HG03442 (cell line): ENCODE data around the gene CPXM1.
"Not testable (repeated sequence)": the region's sequence is repeated elsewhere in the genome, so short reads cannot be mapped to it uniquely, and the experiment has no call there.

ENCODE experiments used
- ATAC-seq: cut with Tn5 transposase; IDR thresholded peaks from one replicate; pipeline ENCODE4 v1.9.1; 2021; ENCODE audit warnings: mild to moderate bottlenecking, moderate library complexity; ENCODE audit not compliant: unreplicated experiment

CPXM1 gene

DNA sequence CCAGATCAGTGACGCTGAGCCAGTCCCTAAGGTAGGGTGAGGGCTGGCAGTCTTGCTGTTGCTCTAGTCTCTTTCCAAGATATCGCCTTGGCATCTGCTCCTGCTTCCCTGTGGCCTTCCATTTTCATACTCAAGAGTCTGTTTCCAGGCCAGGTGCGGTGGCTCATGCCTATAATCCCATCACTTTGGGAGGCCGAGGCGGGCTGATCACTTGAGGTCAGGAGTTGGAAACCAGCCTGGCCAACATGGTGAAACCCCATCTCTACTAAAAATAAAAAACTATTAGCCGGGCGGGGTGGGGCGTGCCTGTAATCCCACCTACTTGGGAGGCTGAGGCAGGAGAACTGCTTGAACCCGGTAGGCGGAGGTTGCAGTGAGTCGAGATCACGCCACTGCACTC is 30.3 kb downstream of the CPXM1 start:
- ATAC-seq: not testable (repeated sequence)

DNA sequence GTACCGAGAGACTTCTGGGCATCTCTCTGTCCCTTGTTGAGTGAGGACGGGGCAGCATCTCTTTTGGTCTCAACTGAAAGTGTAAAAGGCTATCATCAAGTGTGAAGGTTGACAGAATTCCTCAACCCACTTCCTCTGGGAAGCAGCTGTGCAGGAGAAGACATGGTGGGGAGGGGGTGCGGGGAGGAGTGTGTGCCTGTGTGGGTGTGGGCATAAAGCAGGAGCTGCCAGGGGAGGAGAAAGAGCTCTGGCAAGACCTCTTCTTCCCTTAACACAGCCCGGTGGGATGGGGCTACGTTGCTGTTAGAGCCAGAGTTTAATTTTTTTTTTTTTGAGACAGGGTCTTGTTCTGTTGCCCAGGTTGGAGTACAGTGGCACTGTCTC is 31.8 kb downstream of the CPXM1 start:
- ATAC-seq: no peak

DNA sequence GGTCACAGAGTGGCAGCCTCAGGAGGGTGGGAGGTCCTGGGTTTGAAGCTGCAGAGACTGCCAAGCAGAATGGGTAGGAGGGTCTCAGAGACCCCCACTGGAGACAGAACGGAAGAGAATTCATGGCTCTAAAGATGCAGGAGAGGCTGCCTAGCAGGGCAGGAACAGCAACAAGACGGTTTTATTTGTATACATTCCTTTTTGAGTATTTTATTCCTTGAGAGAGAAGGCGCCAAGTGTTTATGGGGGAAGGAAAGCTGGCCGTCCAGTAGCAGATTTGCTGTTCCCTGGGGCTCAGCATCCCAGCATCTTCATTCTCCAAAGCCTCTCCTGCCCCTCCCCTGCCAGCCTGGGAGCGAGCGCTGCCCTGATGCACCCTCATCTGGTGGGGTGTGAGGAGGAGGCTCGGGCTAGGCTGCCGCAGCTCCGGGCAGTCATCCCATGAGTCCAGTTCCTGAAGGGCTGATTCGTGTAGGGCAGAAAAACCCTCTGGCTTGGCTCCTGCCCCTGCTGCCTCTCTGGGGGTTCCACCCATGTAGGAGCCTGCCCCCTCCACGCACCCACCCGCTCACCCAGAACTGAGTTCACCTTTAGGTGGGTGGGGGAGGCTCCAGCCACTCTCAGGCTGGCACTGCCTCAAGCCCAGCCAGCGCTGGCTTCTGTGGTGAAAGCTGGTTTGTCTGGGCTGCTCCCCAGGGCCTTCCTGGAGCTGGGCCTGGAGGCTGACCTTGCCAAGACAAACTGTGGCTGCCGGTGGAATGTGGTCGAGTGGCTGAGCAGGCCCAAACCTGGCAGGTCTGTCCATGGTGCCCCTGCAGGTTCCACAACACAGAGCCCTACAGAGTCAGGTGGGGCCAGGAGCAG is 32.4 kb downstream of the CPXM1 start:
- no peak for ATAC-seq

DNA sequence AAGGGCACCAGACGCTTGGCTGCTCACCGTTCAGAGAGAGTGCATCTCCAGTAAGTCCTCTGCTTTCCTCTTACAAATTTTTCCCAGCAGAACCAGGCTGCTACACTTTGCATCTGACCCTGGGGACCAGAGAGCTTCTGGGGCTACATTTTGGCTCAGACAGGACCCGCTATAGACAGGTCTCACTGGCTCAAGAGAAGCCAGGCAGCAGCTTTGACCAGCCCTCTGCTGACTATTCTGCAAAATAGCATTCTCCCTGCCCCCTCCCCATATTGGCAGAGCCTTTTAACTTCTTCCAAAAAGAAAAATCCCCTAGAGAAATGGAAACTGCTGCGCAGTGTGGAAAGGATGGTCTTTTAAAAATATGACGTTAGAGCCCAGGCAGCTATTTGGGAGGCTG is 37.2 kb downstream of the CPXM1 start:
- ATAC-seq: no peak

DNA sequence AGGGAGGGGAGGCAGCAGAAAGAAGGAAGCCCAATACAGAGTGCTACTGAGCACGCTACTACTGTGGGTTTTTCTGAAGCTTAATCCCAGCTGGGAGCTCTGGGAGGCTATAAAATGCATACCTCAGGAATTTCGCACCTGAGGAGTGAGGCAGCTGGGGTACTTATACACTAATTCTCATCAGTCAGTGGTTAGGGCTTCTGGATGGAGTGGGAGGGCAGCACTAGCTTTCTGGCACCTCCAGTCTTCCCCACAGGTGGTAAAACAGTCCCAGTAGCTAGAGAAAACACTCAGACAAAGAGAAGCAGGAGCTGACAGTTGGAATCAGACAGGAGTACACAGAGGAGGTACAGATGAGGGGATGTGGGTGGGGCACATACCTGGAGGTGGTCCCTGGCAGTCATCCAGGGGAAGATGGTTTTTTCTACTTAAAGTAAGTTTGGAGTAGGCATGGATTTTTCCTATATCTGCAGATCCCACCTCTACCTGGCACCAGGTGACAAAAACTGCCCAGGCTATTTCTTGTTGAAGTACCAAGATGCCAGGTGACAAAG is 37.8 kb downstream of the CPXM1 start:
- ATAC-seq: no peak

DNA sequence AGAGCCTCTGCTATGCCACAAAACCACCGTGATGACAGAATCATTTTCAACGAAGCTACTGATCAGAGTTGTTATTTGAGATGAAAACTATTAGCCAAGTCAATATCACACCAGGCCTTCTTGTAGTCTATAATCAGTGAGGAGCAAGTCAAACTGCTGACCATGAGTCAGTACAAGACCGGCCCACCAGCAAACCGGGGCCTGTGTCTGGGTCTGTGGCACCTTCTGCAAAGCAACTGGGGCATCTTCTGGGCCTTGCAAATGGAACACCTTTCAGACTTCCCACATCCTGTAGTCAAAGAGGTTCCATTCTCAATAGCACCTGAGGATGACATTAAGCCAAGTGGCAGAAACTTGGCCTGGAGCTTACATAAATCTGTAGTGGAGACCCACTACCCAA is 38.5 kb downstream of the CPXM1 start:
- no peak for ATAC-seq

DNA sequence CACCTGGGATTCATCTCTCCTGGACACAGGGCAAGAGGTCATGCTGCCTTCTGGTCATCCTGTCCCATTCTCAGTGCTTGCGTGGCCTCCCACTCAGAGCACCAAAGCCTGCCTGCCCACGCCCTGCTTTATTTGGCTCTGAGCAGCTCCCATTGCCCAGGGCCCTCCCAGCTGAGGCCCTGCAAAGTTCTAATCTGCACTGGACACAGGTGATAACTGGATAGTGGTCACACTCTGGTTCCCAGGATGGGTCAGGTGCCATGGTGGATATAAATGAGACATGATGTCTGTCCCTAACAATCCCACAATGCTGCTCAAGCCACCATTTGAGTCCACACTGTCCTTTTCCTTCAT is 39.5 kb downstream of the CPXM1 start:
- no peak for ATAC-seq

DNA sequence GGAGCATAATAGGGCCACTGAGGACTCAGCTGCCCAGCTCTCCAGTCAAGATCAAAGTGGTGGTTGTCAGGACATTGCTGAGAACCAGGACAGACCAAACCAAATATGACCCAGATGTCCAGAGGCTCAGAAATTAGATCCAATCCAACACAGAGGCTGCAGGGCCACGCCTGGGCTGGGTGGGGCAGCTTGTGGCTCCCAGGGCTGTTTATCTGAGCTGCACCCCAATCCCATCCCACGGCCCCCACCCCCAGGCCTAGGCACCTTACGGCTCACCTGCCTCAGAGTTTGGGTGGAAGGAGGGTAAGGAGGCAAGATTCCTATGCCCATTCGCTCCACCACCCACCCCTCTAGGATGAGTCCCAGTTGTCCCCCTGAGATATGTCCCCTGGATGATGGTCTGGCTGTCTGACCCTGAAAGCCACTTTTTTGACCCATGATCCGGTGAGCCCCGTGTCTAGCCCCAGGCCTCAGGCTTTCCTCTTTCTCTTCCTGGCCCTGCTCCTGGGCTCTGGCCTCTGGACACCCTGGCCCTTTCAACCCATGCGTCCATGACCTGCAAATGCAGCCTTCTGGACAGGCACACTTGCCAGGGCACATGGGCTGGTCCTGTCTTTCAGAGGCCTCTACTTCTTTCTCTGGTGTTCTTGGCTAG is 40.0 kb downstream of the CPXM1 start:
- ATAC-seq: no peak

DNA sequence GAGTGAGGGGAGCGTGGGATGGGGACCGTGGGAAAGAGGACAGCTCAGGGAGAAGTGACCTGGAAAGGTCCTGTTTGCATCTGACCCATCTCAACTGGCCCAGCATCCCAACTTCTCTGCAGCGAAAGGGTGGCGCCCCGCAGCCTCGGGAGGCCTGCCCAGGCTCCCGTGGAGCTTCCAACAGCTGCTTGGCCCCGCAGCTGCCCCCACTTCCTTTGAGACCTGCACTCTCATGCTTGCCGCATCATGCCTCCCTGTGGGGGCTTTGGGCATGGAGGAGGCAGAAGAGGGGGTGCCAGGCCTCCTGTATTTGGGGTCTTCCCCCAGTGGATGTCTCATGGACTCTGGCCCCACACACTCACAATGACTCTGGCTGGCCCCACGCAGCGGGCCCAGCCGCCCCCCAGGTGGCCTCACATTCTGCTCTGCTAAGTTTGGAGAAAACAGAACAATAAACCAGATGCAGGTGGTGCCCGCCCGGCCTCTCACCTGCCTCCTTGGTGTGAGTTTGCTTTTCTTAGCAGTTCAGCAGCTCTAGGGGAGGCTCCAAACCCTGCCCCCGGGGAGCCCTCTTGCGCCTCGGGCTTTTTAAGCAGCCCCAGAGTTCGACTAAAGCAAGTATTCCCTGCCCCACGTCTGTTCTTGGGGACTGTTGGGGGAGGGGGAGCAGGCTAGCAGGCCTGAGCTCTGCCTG is 40.7 kb downstream of the CPXM1 start:
- ATAC-seq: no peak

DNA sequence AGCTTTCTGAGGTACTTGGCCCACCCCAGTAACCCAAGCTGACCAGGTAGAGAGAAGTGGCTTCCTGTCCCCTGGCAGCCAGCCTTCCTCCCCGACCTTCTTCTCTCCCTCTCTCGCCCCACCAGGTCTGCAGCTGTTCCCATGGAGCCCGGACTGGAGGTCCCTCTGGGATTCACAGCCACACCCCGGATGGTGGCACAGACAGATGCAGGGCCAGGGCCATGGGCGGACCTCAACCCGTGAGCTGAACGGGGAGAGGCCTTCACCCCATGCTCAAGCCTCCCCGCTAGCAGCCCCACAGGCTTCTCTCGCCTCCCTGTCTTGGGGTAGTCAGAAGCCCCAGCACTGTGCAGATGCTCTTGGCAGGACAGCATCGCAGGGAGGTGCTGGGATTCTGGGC is 41.3 kb downstream of the CPXM1 start:
- no peak for ATAC-seq

DNA sequence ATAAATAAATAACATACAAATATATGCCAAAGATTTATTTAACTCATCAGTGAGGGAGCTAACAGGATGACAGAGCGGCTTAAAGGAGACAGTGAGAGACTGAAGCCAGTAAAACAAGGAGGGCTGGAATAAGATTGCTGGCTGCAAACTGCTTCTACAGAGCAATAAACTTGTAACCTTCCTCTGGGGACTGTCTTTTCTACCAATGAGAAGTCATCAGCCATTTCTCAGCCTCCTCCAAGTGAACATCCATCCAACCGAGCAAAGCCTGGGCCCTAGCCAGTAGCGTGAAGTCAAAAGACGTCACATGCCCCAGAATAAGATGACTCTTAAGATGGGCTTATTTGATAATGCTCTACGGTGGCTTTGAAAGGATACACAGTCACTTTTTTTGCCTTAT is 42.5 kb downstream of the CPXM1 start:
- no peak for ATAC-seq

DNA sequence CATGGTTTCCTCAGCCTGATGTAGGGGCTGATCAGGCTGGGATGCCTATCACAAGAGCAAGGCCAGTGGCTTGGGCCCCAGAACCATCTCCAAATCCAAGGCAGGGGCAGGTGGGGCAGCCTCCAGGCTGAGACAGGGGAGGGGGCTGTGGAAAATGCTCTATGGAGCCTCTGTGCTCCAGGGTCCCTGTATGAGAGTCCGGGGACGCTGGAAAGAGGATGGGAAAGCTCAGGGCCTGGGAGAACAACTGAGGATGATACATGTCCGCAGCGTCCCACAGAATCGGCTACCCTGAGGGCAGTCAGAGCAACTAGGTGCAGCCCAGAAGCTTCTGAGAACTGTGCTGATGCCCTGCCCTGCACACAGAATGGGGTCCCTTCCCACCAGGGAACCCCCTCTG is 43.4 kb downstream of the CPXM1 start:
- no peak for ATAC-seq

DNA sequence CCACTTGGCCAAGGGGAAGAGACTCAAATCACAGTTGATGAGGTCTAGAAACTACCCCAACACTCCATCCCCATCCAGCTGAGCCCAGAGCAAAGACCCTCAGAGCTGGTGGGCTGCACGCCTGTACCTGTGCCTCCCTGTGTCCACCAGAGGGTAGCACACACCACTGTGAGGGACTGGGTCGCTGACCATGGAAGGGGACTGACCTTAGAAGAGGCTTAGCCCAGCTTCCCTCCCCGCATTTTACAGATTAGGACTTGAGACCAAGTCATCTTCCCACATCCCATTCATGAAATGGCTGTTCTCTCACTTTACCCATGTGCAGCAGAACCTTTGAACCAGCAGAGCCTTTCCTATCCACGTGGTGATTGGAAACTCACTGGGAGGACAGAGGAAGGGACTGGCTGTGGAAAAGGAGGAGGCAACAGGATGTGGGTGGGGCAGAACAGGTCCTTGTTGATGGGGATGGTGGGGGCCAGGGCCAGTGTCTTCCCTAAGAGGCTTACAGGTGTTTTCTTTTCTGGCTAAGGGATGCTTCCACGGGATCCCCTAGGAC is 44.3 kb downstream of the CPXM1 start:
- ATAC-seq: no peak

DNA sequence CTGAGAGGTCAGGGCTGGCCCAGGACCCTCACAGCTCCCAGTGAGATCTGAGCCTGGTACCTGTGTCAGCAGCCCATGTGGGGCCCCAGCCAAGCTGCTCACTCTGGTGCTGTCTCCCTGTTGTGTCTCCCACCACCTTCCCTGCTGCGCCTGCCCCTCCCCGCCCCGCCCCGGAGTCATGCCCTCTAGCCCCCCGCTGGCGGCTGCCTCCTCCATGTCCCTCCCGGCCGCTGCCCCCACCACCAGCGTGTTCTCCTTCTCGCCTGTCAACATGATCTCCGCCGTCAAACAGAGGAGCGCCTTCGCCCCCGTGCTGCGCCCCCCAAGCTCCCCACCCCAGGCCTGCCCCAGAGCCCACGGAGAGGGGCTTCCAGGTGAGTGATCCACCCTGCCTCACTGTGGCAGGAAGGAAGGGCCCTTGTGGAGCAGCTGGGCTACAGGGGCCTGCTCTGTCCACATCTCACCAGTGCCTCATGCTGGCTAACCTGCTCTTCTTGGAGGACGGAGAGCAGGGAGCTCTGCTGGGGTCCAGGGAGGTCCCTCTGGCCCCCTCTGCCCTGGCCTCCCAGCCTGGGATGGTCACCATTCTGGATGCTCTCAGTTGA is 44.9 kb downstream of the CPXM1 start:
- no peak for ATAC-seq

DNA sequence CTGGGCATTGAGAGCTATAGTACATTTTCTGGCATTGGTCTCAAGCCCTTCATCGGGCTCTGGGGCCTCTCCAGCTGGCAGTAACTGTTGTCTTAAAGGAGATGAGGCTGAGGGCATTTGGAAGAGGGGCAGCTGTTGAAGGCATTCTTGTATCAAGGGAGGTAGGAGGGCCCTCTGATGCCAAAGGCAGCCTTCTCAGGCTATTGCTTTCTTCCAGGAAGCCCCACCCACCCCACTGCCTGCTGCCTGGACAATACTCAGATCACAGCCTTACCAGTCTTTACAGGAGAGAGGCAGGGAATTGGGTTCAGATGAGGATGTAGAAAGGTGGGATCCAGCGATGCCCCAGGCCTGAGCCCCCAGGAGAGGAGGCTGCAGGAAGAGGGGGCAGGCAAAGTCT is 46.0 kb downstream of the CPXM1 start:
- no peak for ATAC-seq

DNA sequence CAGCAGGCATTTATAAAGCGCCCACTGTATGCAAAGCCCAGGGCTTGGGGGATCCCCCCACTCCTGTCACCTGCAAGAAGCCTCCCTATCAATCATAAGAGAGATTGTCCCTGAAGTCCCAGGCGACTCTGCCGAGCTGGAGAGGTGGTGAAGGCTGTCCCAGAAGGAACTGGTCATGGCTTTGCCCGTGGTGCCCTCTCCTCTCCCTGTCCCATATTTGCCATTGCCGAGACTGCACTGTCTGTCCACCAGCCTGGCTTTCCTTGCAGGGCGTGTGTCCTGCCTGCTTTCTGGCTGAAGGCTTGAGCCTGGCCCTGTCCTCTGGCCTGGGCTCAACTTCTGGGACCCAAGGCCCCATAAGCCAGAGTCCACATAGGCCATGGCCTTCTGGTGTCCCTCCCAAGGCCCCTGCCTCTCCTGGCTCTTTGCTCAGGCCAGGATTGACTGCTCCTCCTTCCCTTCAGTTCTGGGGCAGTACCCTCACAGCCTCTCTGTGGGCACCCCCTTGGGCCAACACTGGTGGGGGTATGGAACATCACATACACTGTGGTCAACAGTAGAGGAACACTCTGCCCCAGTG is 46.9 kb downstream of the CPXM1 start:
- no peak for ATAC-seq

DNA sequence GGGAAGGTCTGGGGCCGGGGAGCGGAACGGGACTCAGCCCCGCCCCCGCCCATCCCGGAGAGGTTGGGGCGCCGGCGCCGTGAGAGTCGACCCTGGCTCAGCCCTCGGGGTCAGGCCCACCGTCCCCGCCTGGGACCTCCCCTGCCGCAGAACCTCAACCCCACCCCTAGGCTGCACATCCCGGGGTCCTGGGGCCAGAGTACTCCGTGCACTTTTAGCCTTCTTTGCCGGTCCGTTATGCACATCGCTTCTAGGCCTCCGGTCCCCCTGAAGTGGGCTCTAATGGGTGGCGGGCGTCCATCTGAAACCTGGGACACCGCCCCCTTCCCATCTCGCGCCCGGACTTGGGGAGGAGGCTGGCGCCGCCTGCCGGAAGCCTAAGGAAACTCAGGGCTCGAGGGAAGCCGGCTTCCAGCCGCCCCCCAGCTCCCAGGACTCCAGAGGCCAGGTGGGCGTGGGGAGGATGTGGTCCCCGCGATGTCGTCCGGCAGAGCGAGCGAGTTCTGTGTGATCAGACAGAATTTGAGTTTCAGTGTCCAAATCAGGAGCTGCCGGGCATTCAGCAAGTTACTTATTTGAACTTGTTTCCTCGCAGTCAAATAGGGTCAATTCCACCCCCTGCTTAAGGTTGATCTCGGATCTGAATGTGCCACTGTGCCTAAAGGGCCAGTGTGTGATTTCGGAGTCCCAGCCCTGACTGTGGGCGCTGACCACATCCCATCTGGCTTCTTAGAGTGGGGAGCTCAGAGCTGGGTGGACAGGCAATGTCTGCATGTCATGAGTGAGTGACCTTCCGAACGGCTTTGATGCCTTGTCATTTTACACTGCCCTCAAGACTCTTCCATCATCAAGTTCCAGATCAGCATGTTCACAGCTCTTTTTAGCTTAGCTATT is 47.6 kb downstream of the CPXM1 start:
- ATAC-seq: no peak

DNA sequence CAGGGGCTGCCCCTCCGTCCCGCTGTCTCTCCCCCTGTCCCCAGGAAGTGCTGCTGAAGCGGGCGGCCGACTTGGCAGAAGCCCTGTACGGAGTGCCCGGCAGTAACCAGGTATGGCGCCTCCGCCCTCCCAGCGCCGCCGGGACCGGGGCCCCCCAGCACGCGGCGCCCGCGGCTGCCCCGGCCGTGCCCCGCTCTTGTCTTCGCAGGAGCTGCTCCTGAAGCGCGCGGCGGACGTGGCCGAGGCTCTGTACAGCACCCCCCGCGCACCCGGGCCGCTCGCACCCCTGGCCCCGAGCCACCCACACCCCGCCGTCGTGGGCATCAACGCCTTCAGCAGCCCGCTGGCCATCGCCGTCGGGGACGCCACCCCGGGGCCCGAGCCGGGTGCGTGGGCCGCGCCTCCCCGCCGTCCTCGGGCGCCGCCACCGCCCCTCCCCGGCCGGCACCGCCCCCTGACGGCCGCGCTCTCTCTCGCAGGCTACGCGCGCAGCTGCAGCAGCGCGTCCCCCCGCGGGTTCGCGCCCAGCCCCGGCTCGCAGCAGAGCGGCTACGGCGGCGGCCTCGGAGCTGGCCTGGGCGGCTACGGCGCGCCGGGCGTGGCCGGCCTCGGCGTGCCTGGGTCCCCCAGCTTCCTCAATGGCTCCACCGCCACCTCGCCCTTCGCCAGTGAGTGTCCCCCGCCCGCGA is 48.4 kb downstream of the CPXM1 start:
- ATAC-seq: no peak

DNA sequence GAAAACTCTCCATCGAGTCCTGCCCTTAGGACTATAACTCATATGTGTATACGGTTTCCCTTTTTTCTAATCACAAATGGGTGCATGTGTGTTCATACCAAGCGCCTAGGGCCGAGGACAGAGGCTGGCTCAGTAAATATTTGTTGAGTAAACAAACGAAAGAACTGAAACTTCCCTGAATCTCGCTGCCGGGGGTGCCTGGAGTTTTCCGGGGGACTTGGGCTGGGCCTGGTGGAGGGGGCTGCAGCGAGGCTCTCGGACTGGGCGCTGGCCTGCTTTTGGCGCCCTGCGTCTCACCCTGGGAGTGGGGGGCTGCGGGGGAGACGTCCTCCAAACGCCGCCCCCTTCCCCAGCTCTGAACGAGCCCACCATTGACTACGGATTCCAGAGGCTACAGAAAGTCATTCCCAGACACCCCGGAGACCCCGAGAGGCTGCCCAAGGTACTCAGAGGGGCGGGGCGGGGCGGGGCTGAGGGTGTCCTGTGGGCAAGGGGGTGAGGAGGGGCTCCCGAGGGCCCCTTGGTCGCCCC is 49.0 kb downstream of the CPXM1 start:
- ATAC-seq: no peak
